ENCODE results near the gene CPVL. TPM values are rescaled to one million over a fixed set of nuclear protein-coding genes. Genes with fewer than 3 reads are reported as not detected.

CPVL gene
- total RNA-seq, 1 experiment from 2014 or later, result 62.7 TPM

GRCh38 chr7:28961972-28962371 lies 184.4 kb downstream of the CPVL start:
- no peak for TF ChIP-seq CTCF (IDR thresholded peaks at IDR 0.05; ENCODE audit: unreplicated experiment)
- BruUV-seq (replicated peaks), result no TSS peak
- Mint-ChIP-seq H3K27me3 (ENCODE audit: unreplicated experiment) (no peaks in the 10 kb centered on the region), H3K36me3 (ENCODE audit: insufficient read depth, unreplicated experiment) (peaks cover 2% of the 10 kb centered on the region), H3K4me3 (ENCODE audit: low read depth, unreplicated experiment) (no peak overlapping the region), H3K4me1 (ENCODE audit: low read depth, unreplicated experiment) (peaks cover 14% of the 10 kb centered on the region), H3K27ac (ENCODE audit: unreplicated experiment) (no peak overlapping the region), H3K9me3 (ENCODE audit: low read depth, unreplicated experiment) (peaks cover 8% of the 10 kb centered on the region)
- intact Hi-C loops (cut with micrococcal nuclease; ENCODE audit: unreplicated experiment), result no loop called here
- no peak for DNase-seq
- CTCF ChIA-PET, result interaction anchor here (1.1 to 1.5 kb wide), 2 partner anchors 40 to 144 kb away, joined by 3 to 4 read pairs; no protein-coding TSS in a partner anchor

GRCh38 chr7:28960071-28960840 lies 186.1 kb downstream of the CPVL start:
- CTCF ChIA-PET, result interaction anchor here (0.6 to 1.0 kb wide), 2 partner anchors 34 to 153 kb away, joined by 3 read pairs; no protein-coding TSS in a partner anchor
- no peak for TF ChIP-seq CTCF (IDR thresholded peaks at IDR 0.05; ENCODE audit: unreplicated experiment)
- intact Hi-C loops (cut with micrococcal nuclease; ENCODE audit: unreplicated experiment), result no loop called here
- H3K36me3 Mint-ChIP-seq (ENCODE audit: insufficient read depth, unreplicated experiment), result peaks cover 19% of the 10 kb centered on the region
- H3K4me3 Mint-ChIP-seq (ENCODE audit: low read depth, unreplicated experiment), result no peak overlapping the region
- DNase-seq, result no peak
- no peak overlapping the region for H3K27ac Mint-ChIP-seq (ENCODE audit: unreplicated experiment)
- no TSS peak for BruUV-seq (replicated peaks)
- peaks cover 14% of the 10 kb centered on the region for H3K4me1 Mint-ChIP-seq (ENCODE audit: low read depth, unreplicated experiment)
- H3K9me3 Mint-ChIP-seq (ENCODE audit: low read depth, unreplicated experiment), result no peaks in the 10 kb centered on the region
- H3K27me3 Mint-ChIP-seq (ENCODE audit: unreplicated experiment), result no peaks in the 10 kb centered on the region

GRCh38 chr7:28958980-28959347 lies 187.4 kb downstream of the CPVL start:
- peaks cover 14% of the 10 kb centered on the region for H3K4me1 Mint-ChIP-seq (ENCODE audit: low read depth, unreplicated experiment)
- no peaks in the 10 kb centered on the region for H3K9me3 Mint-ChIP-seq (ENCODE audit: low read depth, unreplicated experiment)
- CTCF ChIA-PET, result no interaction called here
- intact Hi-C loops (cut with micrococcal nuclease; ENCODE audit: unreplicated experiment), result no loop called here
- peaks cover 21% of the 10 kb centered on the region for H3K36me3 Mint-ChIP-seq (ENCODE audit: insufficient read depth, unreplicated experiment)
- H3K27me3 Mint-ChIP-seq (ENCODE audit: unreplicated experiment), result no peaks in the 10 kb centered on the region
- H3K27ac Mint-ChIP-seq (ENCODE audit: unreplicated experiment), result no peak overlapping the region
- DNase-seq, result no peak
- BruUV-seq (replicated peaks), result no TSS peak
- TF ChIP-seq CTCF (IDR thresholded peaks at IDR 0.05; ENCODE audit: unreplicated experiment), result no peak
- H3K4me3 Mint-ChIP-seq (ENCODE audit: low read depth, unreplicated experiment), result no peak overlapping the region

GRCh38 chr7:28958235-28958979 lies 187.9 kb downstream of the CPVL start, which contains the start of gene TRIL:
Gene TRIL, minus strand, starts transcription at chr7:28958330. Its CDS starts 284 bp downstream, at chr7:28958046.
- peaks cover 21% of the 10 kb centered on the region for H3K36me3 Mint-ChIP-seq (ENCODE audit: insufficient read depth, unreplicated experiment)
- H3K4me3 Mint-ChIP-seq (ENCODE audit: low read depth, unreplicated experiment), result peak within 1 kb of the TSS; percentile 93
- DNase-seq, result no peak
- TF ChIP-seq CTCF (IDR thresholded peaks at IDR 0.05; ENCODE audit: unreplicated experiment), result no peak
- no peak within 1 kb of the TSS for H3K27ac Mint-ChIP-seq (ENCODE audit: unreplicated experiment)
- no peaks in the 10 kb centered on the region for H3K9me3 Mint-ChIP-seq (ENCODE audit: low read depth, unreplicated experiment)
- no peaks in the 10 kb centered on the region for H3K27me3 Mint-ChIP-seq (ENCODE audit: unreplicated experiment)
- peaks cover 14% of the 10 kb centered on the region for H3K4me1 Mint-ChIP-seq (ENCODE audit: low read depth, unreplicated experiment)
- intact Hi-C loops (cut with micrococcal nuclease; ENCODE audit: unreplicated experiment), result no loop called here
- CTCF ChIA-PET, result interaction anchor here (0.6 kb wide), 2 partner anchors 35 to 135 kb away, joined by 3 to 5 read pairs; no protein-coding TSS in a partner anchor
- no TSS peak for BruUV-seq (replicated peaks)

Data from Calu3 (cell line).